HS-5 (cell line): Measurements from ENCODE around the gene MARCHF9.

Experiments
- DNase-seq: peaks from one replicate; pipeline ENCODE4 v3.0.0-alpha.2; 2012; ENCODE audit warnings: low read depth

Gene MARCHF9

GRCh38 chr12:57755454-57756372 is 810 bp downstream of the MARCHF9 start:
- DNase-seq: no peak

DNA sequence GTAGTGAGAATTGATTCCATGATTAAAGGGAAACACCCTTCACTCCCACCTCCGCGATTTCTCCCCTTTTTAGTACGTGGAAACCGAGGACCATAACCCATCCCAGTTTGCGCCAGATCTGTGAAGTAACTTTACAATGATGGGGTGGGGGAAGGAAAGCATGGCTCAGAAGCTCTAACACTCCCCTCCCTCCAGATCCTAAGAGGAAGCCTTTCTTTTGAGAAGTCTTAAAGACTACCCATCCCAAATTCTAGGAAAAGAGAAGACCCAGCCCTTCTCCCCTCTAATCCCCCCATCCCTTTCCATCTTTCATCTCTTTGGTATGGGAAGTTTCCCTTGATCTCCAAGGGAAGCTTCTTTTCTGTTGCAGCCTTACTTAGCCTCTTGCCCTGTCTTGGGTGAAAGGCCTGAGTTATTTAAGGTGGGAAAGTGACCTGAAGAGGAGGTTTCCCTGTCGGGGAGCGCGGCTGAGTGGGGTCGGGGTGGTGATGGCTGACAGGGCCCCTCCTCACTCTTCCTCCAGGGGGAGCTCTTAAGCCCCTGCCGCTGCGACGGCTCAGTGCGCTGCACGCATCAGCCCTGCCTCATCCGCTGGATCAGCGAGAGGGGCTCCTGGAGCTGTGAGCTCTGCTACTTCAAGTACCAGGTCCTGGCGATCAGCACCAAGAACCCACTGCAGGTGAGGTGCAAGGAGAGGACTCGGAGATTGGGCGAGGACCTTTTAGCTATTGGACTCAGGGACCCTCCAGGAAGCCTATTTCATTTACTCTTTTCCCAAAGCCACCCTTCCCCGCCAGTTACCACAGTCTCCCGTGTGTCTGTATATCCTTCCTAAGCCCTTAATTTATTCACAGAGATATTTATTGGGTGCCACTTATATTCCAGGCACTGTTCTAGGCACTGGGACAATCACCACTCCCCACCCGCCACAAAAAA is 1.8 kb downstream of the MARCHF9 start:
- DNase-seq: no peak

GRCh38 chr12:57757771-57758170 is 2.9 kb downstream of the MARCHF9 start:
- no peak for DNase-seq

DNA sequence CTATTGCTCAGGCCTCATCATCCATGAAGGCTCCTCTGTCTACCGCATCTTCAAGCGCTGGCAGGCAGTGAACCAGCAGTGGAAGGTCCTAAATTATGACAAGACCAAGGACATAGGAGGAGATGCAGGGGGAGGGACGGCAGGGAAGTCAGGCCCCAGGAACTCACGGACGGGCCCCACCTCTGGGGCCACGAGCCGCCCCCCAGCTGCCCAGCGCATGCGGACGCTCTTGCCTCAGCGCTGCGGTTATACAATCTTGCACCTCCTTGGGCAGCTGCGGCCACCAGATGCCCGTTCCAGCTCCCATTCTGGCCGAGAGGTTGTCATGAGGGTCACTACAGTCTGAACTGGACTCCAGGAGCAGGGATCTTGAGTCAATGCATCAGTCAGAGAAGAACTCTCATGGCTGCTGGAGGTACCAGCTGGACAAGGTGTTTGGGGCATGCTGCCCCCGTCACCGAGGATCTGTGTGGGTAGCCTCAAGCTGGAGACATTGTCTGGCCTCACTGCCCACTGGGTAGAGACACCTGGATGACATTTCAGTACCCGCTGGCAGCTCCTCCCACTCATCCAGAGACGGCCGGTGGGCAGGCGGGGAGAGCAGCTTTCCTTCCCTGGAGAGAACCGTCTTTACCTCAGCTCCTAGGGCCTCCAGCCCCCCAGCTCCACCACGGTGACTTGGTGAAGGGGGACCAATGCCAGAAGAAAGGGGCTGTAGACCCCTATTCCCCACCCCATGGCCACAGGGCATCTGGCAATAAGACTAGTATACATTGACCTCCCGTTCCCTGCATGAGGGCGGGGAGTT is 3.9 kb downstream of the MARCHF9 start:
- DNase-seq: no peak

- DNase-seq: no peak
Observed at GRCh38 chr12:57759360-57759980, 4.6 kb downstream of the MARCHF9 start.

DNA sequence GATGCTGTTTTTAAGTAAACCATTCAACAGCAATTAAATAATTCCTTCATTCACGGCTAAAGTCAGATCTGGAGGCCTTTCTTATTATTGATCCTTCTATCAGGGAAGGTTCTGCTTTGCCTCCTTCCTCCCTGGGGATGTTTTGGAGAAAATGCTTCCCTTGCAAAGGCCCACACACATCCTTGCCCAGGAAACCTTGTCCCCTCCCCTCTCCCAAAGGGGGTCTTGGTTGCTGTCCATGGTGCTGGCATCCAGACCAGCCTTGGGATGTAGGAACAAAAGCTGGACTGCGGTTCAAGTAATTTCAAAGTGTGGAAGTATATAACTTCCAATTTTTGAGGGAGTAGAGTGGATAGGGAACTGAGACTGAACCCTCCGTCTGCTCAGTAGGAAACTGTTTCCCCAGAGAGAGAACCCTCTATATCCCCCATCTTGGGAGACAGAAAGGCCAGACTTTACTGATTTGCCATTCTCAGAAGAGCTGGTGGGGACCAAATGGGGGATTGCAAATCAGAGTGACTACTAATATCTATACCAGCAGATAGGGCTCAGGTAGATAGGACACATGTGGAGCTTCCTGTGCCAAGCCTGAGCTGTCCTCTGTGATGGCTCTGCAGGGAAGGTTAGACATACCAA is 5.6 kb downstream of the MARCHF9 start:
- DNase-seq: no peak

GRCh38 chr12:57761391-57761998 is 6.6 kb downstream of the MARCHF9 start:
- DNase-seq: no peak

DNA sequence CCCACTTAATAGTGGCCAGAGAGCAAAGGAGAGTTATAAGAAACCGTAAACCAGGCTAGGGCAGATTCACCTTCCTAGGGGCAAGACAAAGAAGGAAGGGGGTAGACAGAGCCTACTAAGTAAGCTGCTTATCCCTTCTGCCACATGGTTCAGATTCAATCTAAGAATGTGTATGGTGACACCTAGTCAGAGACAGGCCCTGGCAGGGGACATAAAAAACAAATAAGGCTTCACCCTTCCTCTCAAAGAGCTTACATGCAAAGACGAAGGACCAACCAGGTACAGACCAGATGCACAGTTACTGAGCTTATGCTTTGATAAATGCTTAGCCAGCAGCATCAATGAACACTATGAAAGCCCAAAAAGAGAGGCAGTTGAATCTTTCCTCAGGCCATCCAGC is 7.6 kb downstream of the MARCHF9 start:
- DNase-seq: no peak

DNA sequence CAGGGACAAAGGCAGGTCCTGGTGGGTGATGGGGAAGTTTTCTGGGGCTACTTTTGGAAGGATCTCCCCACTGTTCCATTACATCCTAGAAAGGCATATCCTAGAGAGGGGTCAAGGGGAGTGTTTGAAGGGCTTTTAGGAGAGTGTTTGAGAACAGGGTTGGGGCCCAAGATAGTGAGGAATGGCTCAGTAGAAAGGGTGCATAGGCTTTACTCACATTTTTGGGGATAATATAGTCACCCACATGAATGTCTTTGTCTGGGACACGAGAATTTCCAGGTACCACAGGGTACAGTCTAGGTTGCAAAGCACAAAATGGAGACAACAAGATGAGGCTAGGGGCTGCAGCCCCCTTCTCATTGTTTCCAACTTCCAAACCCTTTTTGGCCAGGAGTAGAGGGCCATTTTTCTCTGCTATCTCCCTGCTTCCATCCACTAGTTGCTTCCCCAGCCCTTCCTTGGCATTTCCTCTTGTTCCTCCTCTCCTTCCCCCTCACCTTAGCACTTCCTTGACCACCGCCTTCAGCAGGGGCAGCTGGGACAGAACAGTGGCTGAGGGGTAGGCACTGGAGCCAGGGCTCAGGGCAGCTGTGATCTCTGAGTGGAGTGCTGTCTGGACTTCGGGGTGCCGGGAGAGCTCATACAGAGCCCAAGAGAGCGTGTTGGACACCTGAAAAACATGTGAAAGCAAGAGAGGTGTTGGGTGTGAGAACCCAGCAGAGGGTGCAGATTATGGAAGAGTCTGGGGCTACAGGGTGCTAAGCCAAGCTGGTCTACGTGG is 9.2 kb downstream of the MARCHF9 start:
- no peak for DNase-seq

- no peak for DNase-seq
Observed at GRCh38 chr12:57764662-57765002, 9.7 kb downstream of the MARCHF9 start.

DNA sequence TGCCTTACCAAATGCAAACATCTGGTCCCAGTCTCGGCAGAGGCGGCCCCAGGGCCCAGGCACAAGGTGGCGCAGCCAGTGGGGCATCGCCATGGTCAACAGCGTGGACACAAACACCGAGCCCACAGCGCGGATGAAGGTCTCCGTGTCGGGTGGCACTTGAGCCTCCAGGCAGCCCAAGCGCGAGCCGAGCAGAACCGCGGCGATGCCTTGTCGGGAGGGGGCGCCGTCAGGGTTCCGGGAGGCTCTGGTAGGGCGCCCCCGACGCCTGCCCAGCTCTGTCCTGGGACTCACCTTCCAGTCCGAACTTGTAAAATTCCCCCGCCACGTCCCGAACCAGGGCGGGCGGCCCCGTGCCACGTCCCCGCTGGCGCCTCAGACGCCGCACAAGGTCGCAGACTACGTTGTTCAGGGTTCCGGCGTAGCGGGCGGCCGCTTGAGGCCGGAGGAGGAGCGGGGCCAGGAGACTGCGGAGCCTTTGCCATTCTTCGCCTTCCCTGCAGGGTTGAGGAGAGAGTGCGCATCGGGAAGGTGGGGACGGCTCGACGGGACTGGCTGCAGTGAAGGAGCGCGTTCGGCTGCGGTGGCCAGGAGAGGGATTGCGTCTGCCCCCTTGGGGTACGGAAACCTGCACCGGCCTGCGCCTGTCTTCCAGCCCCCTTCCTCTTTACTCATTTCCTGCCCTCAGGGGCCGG is 10.2 kb downstream of the MARCHF9 start:
- no peak for DNase-seq

DNA sequence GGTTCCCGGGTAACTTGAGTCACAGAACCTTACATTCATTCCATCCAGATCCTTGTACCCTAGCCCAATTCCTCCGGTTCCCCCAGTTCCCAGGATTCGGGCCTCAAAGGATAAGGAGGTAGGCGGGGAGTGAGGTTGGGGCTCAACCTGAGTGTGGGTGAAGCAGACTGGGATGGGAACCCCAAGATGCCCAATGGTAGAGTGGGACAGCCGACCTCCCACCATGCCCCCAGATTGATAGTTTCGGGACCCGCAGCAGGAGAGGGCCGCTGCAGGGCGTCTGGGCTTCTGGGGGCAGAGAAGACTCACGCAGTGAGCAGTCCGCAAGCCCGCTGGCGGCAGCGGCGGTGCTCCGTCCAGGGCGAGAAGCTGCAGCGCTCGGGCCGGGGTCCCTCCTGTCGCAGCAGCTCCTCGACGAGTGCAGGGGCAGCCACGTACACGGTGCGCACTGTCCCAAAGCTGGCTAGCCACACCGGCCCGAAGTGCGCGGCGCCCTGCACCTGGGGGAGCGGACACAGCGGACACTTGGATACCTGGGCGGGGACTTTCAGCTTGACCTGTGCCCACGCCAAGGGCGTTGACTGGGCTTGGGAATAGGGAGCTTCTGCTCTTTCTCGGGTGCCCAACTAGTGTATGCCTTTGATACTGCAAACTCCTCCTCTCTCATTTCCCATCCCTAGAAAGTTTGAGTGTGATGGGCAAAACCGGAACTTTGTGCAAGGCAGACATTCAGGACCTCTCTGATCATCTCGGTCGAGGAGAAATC is 11.0 kb downstream of the MARCHF9 start:
- no peak for DNase-seq

- DNase-seq: no peak
Observed at GRCh38 chr12:57766464-57767304, 11.8 kb downstream of the MARCHF9 start, which contains the start of gene CYP27B1. CYP27B1 (minus strand) TSS chr12:57767078; CDS start chr12:57767041, 37 bp downstream.

DNA sequence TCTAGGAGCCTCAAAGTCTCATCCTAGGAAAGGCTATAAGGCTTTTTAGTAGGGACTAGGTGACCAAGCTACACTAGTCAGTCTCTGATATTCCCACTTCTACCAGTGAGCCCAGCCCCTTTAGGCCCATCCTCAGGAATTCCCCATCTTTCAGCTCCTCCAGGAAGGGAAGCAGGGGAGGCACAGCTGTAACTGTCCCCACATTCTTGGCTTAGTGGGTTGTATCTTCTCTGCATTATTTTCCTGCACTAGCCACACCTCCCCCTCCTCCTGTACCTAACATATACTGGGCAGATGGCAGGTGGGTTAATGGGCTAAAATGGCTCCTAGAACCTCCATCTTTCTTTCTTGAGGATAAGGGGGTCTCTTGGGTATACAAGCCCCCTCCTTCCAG is 12.4 kb downstream of the MARCHF9 start:
- no peak for DNase-seq

DNA sequence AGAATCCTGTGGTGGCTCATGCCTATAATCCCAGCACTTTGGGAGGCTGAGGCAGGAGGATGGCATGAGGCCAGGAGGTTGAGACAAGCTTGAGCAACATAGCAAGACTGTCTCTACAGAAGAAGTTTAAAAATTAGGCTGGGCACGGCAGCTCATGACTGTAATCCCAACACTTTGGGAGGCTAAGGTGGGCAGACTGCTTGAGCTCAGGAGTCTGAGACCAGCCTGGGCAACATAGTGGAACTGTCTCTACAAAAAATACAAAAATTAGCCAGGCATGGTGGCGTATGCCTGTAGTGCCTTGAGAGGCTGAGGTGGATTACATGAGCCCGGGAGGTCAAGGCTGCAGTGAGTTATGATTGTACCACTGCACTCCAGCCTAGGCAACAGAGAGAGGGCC is 13.0 kb downstream of the MARCHF9 start:
- DNase-seq: no peak

- no peak for DNase-seq
Observed at GRCh38 chr12:57769594-57769993, 14.7 kb downstream of the MARCHF9 start.

GRCh38 chr12:57770734-57771133 is 15.8 kb downstream of the MARCHF9 start:
- DNase-seq: no peak
